Adipose tissue (tissue), 3 donors: ENCODE results near the gene ARHGEF37. TPM values are rescaled to one million over a fixed set of nuclear protein-coding genes. Genes with fewer than 3 reads are reported as not detected.
"Not testable (repeated sequence)": the region's sequence is repeated elsewhere in the genome, so short reads cannot be mapped to it uniquely, and the experiment has no call there.

Source experiments
- H3K27ac ChIP-seq: one replicate; pipeline ENCODE4 v1.5.1; 2013; ENCODE audit warnings: low read depth, low read length
- WGBS, 3 donors: extraction: QIAGEN DNeasy Blood & Tissue Kit; methylation state at CpG; one replicate each; pipeline ENCODE4 v1.1.7; 2013; 5-methylcytosine and 5-hydroxymethylcytosine counted together
- polyA plus RNA-seq, 3 donors: library from polyadenylated mRNA; stranded (reverse); fragments of 200-250 nt; gene quantifications; one replicate each; pipeline ENCODE4 v1.2.3, GENCODE V29; 2013
- donor health status: healthy with polysubstance abuse.
- donor health status: Bipolar disorder and iron deficiency.
- donor health status: healthy.

The ARHGEF37 gene
- polyA plus RNA-seq, 3 donors: 2.9 to 5.2 (median 4.4) TPM

DNA sequence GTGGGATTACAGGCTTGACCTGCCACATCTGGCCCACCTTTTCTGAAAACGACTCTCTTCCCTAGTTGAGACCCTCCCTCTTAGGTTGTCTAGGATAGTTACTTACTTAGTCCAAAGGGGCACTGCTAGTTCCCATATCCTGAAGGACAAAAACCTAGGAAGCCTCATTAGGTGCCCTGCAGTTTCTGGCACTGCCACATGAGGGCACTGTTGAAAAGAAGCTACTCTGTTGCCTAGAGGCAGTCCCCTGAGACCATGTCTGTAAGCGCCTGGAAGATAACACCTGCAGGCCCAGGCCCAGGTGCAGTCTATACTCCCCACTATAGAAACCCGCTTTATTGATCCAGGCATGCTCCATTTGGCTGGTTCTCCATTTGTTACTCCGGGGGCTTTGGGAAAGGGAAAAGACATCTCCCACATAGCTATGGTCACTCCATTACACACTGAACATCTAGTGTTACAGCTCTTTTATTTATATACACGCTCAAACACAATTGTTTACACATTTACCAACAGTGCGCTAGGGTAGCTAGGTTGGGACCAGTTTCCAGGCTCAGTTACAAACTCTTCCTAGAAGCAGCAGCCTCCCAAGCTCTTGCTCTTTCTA, 75.4 kb downstream of the ARHGEF37 start:
- WGBS, 3 donors: 61 to 68% (median 65%) methylated on average over 6 of the region's 6 CpGs
- no peak overlapping the region for H3K27ac ChIP-seq

GRCh38 chr5:149657324-149657723, 76.0 kb downstream of the ARHGEF37 start:
- H3K27ac ChIP-seq: no peak overlapping the region
- WGBS, 3 donors: 73 to 92% (median 78%) methylated on average over 2 of the region's 2 CpGs

GRCh38 chr5:149658299-149658698, 77.0 kb downstream of the ARHGEF37 start:
- H3K27ac ChIP-seq: no peak overlapping the region
- 63 to 88% (median 85%) methylated on average over 1 of the region's 1 CpG for WGBS, 3 donors

DNA sequence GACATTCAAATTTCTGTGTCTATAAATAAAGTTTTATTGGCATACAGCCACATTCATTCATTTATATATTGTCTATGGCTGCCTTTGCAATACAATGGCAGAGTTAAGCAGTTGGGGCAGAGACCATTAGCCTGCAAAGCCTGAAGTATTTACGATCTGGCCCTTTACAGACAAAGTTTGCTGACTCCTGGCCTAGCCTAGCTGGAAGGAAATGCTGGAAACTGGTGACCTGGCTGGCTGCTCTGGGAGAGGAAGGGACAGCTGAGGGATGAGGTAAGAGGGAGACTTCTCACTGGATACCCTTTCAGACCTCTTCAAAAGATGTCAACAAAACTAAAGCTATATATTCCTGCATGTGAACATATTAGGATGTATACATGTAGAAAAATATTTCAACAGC, 82.8 kb downstream of the ARHGEF37 start:
- WGBS, 3 donors: 39 to 84% (median 56%) methylated on average over 1 of the region's 1 CpG

DNA sequence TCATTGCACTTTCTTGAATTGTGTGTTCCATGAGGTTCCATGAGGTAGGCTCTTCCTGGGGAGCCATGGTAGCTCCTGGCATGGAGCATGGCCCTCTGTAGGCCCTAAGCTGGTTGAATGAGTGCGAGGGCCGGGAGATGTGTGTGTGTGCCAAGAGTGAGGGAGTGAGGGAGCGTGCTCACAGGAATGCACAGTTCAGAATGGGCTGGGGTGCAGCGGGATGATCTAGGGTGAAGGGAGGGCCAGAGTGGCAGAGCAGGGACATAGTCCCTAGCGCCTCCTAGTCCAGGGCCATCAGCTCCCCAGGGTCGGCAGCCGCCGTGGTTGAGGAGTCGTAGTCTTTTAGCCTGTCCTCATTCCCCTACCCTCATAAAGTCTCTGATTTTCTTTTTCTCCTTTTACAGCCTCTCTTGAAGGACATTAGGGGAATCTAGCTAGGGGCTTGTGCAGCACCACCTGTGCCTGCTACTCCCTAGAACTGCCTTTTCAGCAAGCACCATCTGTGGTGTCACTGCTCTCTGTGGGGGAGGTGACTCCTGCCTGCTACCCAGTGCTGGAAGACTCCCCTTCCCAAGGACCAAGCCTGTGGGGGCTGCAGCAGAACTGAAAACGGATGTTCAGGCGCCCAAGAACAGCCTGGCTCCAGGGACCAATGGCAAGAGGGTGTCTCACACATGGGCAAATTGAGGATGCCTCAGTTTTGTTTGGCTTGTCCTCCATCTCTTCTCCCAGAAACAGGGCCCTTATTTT, 83.5 kb downstream of the ARHGEF37 start:
- H3K27ac ChIP-seq: no peak overlapping the region
- WGBS, 3 donors: 81 to 92% (median 90%) methylated on average over 11 of the region's 11 CpGs

More for the DNA sequence above, 82.8 kb downstream of the ARHGEF37 start:
- no peak overlapping the region for H3K27ac ChIP-seq

DNA sequence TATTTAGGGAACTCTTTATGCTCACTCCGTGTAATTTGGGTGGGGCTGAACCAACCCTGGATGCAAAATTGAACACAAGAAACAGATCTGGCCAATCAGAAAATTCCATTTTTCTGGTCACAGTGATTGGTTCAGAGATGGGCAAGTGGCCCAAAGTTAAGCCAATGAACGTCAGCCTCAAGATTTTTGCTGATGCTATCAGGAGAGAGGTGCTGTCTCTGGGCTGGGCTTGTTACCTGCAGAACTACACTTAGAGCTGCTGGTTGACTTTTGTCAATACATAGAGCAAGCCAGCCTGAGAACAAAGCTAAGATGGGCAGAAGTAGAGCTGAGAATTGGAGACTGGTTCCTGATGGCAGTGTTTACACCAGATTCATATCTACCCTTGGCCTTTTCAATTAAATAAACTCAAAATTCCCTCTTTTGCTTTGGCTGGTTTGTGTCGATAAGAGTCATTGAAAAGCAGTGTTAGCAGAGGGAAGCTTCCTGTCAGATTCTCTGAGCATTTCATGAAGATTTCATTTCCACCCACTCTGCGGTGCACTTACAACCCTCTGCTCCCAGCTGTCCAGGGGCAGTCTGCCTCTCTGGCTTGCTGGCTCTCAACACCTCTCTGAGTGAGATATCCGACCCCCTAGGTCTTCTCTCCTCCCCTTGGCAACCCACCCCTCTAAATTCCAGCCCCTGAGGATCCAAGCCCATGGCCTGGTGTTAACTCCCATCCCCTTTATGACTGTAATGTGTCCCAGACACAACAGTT, 84.3 kb downstream of the ARHGEF37 start:
- 76 to 77% (median 77%) methylated on average over 5 of the region's 5 CpGs for WGBS, 3 donors
- no peak overlapping the region for H3K27ac ChIP-seq

- 70 to 86% (median 73%) methylated on average over 4 of the region's 4 CpGs for WGBS, 3 donors
- H3K27ac ChIP-seq: no peak overlapping the region
Observed at GRCh38 chr5:149666212-149666852, 85.0 kb downstream of the ARHGEF37 start.

GRCh38 chr5:149667084-149667828, 86.0 kb downstream of the ARHGEF37 start:
- WGBS, 3 donors: 29 to 36% (median 32%) methylated on average over 7 of the region's 7 CpGs
- H3K27ac ChIP-seq: no peak overlapping the region

GRCh38 chr5:149667829-149668330, 86.6 kb downstream of the ARHGEF37 start:
- no peak overlapping the region for H3K27ac ChIP-seq
- 56 to 62% (median 59%) methylated on average over 6 of the region's 6 CpGs for WGBS, 3 donors

GRCh38 chr5:149669273-149669672, 88.0 kb downstream of the ARHGEF37 start:
- WGBS, 3 donors: 79 to 100% (median 82%) methylated on average over 2 of the region's 3 CpGs
- not testable (repeated sequence) for H3K27ac ChIP-seq

- WGBS, 3 donors: 43 to 92% (median 67%) methylated on average over 5 of the region's 5 CpGs
- no peak overlapping the region for H3K27ac ChIP-seq
Observed at GRCh38 chr5:149671544-149671943, 90.2 kb downstream of the ARHGEF37 start.

DNA sequence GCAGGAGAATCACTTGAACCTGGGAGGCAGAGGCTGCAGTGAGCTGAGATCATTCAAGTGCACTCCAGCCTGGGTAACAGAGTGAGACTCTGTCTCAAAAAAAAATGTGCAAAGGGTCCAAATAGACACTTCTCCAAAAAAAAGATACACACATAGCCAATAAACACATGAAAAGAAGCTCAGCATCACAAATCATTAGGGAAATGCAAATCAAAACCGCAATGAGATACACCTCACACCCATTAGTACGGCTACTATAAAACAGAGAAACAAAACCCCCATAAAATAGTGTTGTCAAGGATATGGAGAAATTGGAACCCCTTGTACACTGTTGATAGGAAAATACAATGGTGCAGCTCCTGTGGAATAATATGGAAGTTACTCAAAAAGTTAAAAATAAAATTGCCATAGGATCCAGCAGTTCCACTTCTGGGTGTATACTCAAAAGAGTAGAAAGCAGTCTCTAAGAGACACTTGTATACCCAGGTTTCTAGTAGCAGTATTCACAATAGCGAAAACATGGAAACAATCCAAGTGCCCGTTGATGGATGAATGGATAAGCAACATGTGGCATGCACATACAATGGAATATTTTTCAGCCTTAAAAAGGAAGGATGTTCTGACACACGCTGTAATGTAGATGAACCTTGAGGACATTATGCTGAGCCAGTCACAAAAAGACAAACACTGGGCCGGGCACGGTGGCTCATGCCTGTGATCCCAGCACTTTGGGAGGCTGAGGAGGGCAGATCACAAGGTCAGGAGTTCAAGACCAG, 91.6 kb downstream of the ARHGEF37 start:
- WGBS, 3 donors: 74 to 86% (median 85%) methylated on average over 7 of the region's 7 CpGs
- H3K27ac ChIP-seq: no peak overlapping the region

- 50 to 54% (median 53%) methylated on average over 3 of the region's 3 CpGs for WGBS, 3 donors
- H3K27ac ChIP-seq: no peak overlapping the region
Observed at GRCh38 chr5:149674686-149675085, 93.4 kb downstream of the ARHGEF37 start.

DNA sequence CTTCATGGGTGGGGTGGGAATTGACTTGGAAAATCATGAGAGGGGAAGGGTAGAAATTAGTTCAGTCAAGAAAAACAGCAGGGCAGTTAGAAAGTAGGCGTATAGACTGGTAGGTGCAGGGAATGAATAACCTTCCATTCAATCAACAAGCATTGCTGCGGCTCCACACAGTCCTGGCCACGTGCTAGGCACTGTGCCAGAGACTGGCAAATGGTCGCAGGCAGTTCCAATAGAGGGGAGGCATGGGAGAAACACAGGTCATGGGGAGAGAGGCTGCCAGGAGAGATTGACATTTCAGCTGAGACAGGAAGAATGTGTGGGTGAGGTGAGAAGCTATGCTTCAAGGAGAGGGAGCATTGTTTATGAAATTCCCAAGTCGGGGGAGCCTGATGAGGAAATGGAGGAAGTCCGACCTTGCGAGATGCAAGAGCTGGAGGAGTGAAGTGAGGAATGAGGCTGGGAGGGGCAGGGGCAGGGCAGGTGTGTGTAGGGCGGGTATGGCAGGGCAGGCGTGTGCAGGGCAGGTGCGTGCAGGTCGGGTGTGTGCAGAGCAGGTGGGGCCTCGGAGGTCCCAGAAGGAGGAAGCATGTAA, 94.4 kb downstream of the ARHGEF37 start:
- WGBS, 3 donors: 43 to 55% (median 48%) methylated on average over 12 of the region's 12 CpGs
- no peak overlapping the region for H3K27ac ChIP-seq

DNA sequence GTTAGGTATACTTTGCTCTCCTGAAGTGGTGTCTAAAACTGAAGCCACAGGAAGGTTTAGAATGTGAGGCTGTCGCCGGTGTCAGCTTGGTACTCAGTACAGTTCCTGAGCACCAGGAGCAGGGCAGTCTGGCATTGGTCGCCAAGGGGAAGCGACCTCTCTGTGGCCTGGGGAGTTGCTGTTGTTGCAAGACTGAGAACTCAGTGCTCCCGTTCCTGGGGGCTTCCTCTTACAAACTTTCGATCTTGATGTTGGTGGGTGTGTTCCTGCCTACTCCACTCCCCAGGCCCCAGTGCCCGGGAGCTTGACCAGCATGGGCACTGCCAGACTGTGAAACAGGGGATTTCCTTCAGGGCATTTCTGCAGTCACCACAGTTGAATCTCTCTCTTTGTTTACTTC, 96.4 kb downstream of the ARHGEF37 start:
- 48 to 84% (median 59%) methylated on average over 7 of the region's 7 CpGs for whole genome bisulfite sequencing, 3 donors

GRCh38 chr5:149679876-149680809, 98.8 kb downstream of the ARHGEF37 start:
- 44 to 74% (median 54%) methylated on average over 7 of the region's 7 CpGs for WGBS, 3 donors
- H3K27ac ChIP-seq: no peak overlapping the region

More for the DNA sequence above, 96.4 kb downstream of the ARHGEF37 start:
- H3K27ac ChIP-seq: no peak overlapping the region
